ENCODE results near the gene CES2.
"Not testable (repeated sequence)": the region's sequence is repeated elsewhere in the genome, so short reads cannot be mapped to it uniquely, and the experiment has no call there.

The CES2 gene

DNA sequence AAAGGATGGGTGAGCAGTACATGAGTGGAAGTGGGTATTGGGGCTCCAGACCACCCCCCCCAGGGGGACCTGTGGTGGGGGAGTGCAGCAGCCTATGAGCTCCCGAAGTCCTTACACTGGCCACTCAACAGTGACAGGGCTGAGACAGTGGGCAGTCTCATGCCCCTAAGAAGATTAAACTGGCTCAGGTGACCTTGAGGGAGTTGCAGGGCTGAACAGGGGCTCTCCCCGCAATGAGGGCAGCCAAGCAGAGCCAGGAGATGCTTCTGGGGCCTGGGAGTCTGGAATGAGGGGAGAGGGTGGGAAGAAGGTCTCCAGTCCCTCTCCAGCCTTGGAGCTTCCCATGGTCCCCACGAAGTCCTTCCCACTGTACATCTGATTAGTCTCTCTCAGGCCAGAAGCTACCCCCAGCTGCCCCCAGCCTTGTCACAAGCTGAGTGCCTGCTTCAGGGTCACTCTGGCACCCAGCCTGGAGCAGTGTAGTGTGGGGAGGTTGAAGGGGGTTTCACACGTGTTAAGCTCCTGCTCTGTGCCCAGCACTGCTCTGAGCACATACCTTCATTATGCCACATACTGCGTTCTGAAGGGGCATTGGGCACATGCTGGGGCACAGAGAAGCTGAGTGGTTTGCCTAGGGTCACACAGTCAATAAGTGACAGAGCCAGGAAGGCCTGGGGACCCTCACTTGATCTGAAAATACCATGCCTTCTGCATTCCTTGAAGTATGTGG, 15.6 kb upstream of the CES2 start:
- no peak for DNase-seq (ENCODE audit: low read depth)

- no peak for DNase-seq (ENCODE audit: low read depth)
These were observed 15.1 kb upstream of the CES2 start for GRCh38 chr16:66920299-66920590.

DNA sequence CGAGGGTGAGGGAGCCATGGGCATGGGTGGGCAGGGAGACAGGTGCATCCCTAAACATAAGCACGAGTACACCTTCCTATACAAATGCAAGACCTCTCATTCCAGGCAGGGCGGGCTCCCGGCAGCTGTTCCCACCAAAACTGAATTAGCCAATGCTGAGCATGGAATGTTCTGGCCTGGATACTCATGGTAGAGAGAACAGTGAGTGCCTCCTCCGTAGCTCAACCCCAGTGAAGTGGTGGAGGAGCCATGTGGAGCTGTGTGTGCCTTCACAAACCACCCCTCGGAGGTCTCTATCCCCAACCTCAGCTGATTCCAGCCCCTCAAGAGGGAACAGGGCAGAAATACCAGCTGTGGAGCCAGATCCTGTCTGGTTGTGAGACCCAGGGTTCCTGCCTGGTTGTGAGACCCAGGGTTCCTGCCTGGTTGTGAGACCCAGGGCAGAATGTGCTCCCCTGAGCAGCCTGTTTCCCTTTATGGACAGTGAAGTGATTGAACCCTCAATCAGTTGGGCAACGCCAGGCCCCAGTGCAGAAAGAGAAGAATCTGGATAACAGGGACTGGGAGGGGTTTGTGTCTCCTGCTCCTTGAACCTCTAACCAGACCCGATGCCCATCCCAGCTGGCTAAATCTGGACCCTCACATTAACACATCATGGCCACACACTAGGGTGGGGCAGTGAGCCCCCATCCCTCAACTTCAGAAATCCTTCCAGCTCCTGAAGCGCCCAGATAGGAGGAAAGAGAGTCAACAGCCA, 14.2 kb upstream of the CES2 start:
- no peak for DNase-seq (ENCODE audit: low read depth)

DNA sequence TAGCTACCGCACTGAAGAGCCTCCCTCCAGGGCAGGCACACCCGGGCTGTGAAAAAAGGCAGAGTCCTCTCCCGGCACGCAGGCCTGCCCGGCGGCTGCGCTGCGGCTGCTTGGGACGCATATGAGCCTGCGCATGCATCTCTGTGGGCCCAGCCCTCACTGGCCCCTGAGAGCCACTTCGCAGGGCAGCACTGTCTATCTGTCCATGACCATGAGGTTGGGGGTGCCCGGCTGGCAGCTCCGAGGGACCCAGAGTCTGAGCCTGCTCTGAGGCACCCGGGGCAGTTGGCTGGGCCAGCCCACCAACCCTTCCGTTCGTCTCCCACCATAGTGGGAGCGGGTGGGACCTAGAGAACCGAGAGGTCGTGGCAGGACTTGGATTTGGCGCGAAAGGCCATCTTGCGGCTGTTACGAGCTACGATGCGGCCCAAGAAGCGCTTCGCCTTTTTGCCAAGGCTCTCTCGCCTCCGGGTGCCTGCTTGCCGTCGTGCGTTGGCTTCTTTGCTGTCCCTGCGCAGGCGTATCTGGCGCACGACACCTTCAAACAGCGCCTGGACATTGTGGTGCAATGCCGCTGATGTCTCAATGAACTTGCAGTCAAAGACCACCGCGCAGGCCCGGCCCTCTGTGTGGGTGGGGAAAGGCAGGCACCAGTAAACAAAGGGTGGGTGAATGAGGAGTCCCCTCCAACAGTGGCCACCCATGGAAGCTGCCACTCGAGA, 13.4 kb upstream of the CES2 start:
- DNase-seq (ENCODE audit: low read depth), result no peak

- DNase-seq (ENCODE audit: low read depth), result no peak
These were observed 12.0 kb upstream of the CES2 start for GRCh38 chr16:66923247-66923731.

DNA sequence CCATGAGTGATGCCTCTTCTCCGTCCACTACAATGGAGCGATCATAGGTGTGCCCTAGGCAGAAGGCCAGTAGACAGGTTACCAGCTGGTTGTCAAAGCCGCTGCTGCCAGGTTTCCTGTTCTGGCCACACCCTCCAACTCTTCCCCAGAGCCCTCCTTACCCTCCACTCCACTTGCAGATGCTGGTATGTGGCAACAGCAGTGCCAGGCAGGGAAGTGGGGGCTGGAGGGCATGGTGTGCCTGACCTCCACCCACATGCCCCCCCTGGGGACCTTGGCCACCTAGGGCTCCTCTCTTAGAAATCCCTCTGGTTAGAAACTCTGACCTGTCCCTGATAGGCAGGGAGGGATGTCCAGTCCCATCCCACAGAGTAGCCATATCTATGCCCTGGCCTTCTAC, 11.4 kb upstream of the CES2 start:
- DNase-seq (ENCODE audit: low read depth), result no peak

DNA sequence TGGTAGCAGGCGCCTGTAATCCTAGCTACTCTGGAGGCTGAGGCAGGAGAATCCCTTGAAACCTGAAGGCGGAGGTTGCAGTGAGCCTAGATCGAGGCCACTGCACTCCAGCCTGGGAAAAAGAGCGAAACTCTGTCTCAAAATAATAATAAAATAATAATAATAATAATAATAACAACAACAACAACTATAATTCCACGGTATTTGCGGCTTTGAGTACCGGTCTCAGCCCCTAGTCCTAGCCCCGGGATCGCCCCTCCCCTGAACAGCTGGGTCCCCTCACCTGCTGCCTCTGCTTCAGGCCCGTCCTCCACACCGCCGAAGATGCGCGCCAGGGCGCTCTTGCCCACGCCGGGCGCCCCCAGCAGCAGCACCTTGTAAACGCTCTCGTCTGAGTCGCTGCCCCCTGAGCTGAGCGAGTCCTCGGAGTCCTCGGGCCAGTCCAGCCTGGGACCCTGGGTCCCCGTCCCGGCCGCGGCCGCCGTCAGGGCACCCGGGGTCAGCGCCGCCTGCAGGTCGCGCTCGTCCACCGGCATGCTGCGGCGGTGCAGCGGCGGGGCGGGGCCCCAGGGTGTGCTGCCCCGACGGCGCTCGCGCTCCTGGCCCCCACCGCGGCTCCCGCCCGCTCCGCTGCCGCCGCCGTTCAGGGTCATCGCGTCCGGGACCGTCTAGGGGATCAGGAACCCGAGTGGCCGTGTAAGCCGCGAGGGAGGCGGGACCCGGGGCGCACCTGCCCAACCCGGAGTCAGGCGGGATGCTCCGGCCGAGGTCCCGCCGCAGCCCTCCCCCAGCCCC, 10.6 kb upstream of the CES2 start:
- DNase-seq (ENCODE audit: low read depth), result no peak

- peak; percentile 25 for DNase-seq (ENCODE audit: low read depth)
These were observed 9.9 kb upstream of the CES2 start, which contains the start of gene RRAD for GRCh38 chr16:66925322-66925840. Gene RRAD, minus strand, starts transcription at chr16:66925535. Its CDS starts 356 bp downstream, at chr16:66925179.

DNA sequence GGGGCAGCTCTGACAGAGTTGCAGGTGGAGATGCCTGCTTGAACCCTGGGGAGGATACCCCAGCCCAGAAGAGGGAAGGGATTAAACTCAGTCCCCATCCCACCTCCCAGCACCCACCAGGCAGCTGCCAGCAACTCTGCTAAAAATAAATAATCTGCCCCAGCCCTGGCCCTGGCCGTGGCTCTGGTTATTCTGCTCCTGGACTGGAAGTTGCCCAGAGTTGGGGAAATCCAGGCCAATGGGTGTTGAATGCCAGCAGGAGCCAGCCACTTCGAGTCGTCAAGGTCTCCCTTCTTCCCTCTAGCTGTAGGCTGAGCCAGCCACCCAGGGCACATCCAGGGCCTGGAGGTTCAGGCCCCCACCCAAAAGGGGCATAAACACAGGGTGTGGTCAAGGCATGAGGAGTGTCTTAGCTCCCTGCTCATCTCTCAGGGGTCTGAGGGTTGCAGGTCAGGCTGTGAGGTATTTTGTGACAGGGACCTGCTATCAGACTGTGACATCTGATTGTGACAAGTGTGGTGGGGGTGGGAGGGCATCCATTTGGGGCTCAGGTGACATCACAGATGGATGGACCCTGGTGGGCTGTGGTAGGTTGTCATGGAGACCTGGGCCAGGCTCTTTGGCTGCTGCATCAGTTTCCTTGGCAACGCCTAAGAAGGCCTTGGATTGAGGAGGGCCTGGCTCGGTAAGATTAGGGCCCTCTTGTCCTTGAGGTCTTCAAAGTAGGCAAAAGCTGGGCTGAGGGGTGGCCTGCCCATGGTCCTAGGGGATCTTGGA, 9.0 kb upstream of the CES2 start:
- DNase-seq (ENCODE audit: low read depth), result no peak

DNA sequence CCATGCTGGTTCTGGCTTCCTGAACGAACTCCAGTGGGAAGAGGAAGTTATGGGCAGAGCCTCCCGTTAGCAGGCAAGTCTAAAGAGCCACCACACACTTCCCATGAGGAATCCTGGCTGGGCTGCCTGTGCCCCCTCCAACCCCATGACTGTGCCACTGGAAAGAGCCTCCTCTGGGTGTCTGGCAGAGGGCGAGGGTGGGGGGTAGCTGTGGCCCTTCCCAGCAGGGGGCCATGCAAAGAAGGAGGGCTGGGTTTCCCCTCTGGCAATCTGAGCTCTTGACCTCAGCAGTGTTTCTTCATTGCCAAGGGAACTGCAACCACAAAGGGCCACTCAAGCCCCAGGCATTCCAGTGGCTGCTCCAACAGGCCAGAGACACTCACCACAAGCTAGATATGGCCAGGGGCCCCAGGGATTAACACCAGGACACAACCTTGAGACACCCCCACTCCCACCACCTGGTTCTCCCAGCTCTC, 8.3 kb upstream of the CES2 start:
- no peak for DNase-seq (ENCODE audit: low read depth)

DNA sequence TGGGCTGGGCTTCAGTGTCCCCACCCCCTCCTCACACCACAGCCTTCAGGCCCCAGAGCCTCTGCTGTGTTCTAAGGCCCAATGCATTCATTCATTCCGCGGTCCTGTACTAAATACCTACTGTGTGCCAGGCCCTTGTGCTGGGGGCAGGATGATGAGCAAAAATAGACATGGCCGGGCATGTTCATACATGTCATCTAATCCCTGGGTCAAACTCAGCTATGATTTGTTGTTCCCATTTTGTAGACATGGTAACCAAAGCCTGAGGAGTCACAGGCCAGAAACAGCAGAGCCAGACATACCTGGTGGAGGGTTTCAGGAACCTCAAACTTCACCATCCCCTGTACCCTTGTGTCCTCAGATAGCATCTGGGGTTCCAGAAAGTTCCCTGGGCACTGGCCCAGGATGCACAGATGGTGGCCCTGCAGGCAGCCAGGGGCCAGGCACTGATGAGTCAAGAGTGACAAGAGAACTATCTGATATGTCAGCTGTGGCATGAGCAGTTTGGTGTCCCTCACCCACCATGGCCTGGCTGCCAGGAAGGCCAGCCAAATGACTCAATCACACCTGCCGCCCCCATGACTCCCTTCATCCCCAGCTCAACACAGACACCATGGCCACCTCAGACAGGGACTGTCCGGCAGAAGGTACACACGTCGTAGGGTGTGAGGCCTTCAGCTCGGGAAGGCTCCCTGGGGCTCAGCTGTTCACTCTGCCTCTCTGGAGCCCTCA, 7.2 kb upstream of the CES2 start:
- no peak for DNase-seq (ENCODE audit: low read depth)

- no peak for DNase-seq (ENCODE audit: low read depth)
These were observed 6.5 kb upstream of the CES2 start for GRCh38 chr16:66928702-66929388.

DNA sequence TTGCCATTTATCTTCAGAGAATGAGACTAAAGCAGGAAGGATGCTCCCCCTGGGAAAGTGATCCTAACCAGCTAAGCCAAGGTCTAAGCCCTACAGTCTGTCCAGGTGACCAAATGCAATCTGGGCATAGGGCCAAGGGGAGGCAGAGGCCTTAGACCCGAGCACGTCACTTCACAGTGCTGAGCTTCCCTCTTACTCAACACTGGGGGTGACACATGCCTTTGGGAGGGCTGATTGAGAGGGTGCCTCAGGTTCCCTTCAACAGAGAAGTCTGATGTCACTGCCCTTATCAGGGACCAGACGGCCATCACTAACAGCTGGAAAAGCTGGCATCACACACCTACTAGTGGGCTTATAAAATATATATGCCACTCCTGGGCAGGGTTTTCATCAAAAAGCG, 5.1 kb upstream of the CES2 start:
- no peak for DNase-seq (ENCODE audit: low read depth)

DNA sequence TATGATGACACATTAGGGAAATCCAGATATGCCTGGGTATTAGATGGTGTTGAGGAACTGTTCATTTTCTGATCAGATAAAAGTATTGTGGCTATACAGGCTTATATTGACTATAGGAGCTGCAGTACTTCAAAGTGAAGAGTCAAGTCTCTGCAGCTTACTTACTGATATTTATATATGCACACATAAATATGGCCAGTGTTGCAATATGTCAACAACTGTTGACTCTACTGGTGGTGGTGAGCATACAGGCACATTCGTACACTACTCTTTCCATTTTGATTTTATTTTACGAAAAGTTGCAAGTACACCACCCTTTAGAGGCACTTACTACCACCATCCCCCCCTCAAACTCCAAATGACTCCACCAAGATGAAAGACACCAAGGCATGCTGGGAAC, 3.7 kb upstream of the CES2 start:
- no peak for DNase-seq (ENCODE audit: low read depth)

DNA sequence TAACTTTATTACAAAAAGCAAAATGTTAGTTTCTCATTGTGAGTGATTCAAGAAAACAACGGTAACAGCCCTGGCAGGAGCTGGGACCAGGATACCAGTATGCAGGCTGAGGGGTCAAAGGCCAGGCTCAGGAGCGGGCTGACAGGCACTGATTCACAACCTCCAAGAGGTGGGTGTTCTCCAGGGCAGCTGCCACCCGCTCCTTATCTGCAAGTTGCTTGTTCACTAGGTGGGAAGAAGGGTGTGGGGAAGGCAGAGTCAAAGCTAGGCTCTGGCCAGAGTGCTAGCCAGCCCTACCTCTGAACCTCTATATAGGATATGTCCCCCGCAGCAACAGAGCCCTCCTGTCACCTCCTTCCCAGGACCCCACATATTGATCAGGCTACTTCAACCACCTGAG, 3.2 kb upstream of the CES2 start:
- no peak for DNase-seq (ENCODE audit: low read depth)

DNA sequence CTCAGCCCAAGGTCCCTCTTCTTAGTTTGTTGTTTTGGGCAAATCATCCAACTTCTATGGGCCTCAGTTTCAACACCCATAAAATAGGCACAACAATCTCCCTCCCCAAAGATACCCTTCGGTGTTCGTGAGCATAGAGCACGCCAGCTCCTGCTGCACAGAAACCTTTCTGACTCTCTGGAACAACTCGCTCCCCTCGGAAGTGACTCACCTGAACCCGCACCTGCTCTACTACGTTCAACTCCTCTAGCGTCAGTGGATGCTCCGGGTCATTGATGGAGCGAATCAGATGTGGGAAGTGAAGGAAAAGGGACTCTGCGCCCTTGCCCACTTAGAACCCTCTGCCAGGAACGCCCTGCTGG, 1.6 kb upstream of the CES2 start:
- DNase-seq (ENCODE audit: low read depth), result no peak

- DNase-seq (ENCODE audit: low read depth), result peak; percentile 86
These were observed 1.0 kb upstream of the CES2 start, which contains the start of gene CIAO2B for GRCh38 chr16:66934138-66934838. Gene CIAO2B, minus strand, starts transcription at chr16:66934402. Its CDS starts 38 bp downstream, at chr16:66934364.

GRCh38 chr16:66934839-66935313, 440 bp upstream of the CES2 start:
- not testable (repeated sequence) for DNase-seq (ENCODE audit: low read depth)

DNA sequence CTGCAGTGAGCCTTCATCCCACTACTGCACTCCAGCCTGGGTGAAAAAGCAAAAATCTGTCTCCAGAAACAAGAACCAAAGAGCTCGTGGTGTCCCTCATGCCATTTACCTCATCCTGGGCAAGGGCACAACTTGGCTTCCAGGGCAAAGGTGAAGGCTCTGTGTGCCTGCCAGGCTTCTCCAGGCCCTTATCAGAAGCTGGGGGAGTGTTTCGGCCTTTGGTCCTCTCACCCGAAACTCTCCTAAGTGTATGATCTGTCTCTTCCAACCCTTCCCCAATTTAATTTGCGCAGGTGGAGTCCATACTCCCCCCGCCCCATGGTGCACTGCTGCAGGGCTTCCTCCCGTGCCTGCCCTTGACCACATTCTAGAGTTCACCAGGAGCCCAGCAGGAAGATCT, 1.1 kb downstream of the CES2 start:
- no peak for DNase-seq (ENCODE audit: low read depth)

All from stimulated activated CD8-positive, alpha-beta memory T cell treated with anti-CD3 and anti-CD28 coated beads, Interleukin-12 subunit alpha, Interleukin-12 subunit beta, amount 100 ng/mL, for 4 hours (primary cell).